ENCODE data around the gene PSTPIP2.
"Not testable (repeated sequence)": the region's sequence is repeated elsewhere in the genome, so short reads cannot be mapped to it uniquely, and the experiment has no call there.

Gene PSTPIP2

GRCh38 chr18:46071653-46072375, at the start of gene PSTPIP2:
PSTPIP2 (minus strand) TSS chr18:46072260; CDS start chr18:46072188, 72 bp downstream.
- no peak for DNase-seq

- no peak for DNase-seq
These were observed 41.7 kb upstream of the PSTPIP2 start for GRCh38 chr18:46113751-46114150.

- no peak for DNase-seq
These were observed 38.3 kb upstream of the PSTPIP2 start for GRCh38 chr18:46110406-46110805.

- no peak for DNase-seq
These were observed 37.3 kb upstream of the PSTPIP2 start for GRCh38 chr18:46109386-46109785.

GRCh38 chr18:46104128-46104911, 32.3 kb upstream of the PSTPIP2 start, which contains the start of gene HAUS1:
HAUS1 (plus strand) TSS chr18:46104385; CDS start chr18:46104412, 27 bp downstream.
- peak; percentile 79 to 87 for DNase-seq

GRCh38 chr18:46099463-46099862, 27.4 kb upstream of the PSTPIP2 start:
- no peak for DNase-seq

GRCh38 chr18:46098616-46098933, 26.5 kb upstream of the PSTPIP2 start:
- peak in 1 of 2 experiments; percentile 48 for DNase-seq

- peak; percentile 18 to 80 for DNase-seq
These were observed 25.9 kb upstream of the PSTPIP2 start, which contains the start of gene ATP5F1A for GRCh38 chr18:46097801-46098615. ATP5F1A (minus strand) TSS chr18:46098296; CDS start chr18:46098231, 65 bp downstream.

GRCh38 chr18:46097431-46097800, 25.4 kb upstream of the PSTPIP2 start:
- DNase-seq = no peak

- no peak for DNase-seq
These were observed 24.7 kb upstream of the PSTPIP2 start for GRCh38 chr18:46096651-46097300.

GRCh38 chr18:46095532-46095931, 23.5 kb upstream of the PSTPIP2 start:
- no peak for DNase-seq

GRCh38 chr18:46088501-46088900, 16.4 kb upstream of the PSTPIP2 start:
- DNase-seq = not testable (repeated sequence)

- DNase-seq = no peak
These were observed 12.4 kb upstream of the PSTPIP2 start for GRCh38 chr18:46084431-46084830.

GRCh38 chr18:46080156-46080555, 8.1 kb upstream of the PSTPIP2 start:
- no peak for DNase-seq

- no peak for DNase-seq
These were observed 7.3 kb upstream of the PSTPIP2 start for GRCh38 chr18:46079336-46079735.

- DNase-seq = peak in 1 of 2 experiments; percentile 24
These were observed 1.6 kb upstream of the PSTPIP2 start for GRCh38 chr18:46073474-46074331.

GRCh38 chr18:46072959-46073358, 899 bp upstream of the PSTPIP2 start:
- no peak for DNase-seq

GRCh38 chr18:46072376-46072867, 362 bp upstream of the PSTPIP2 start:
- no peak for DNase-seq

GRCh38 chr18:46070815-46071652, 1.0 kb downstream of the PSTPIP2 start:
- no peak for DNase-seq

- no peak for DNase-seq
These were observed 1.8 kb downstream of the PSTPIP2 start for GRCh38 chr18:46070232-46070631.

GRCh38 chr18:46069524-46069923, 2.5 kb downstream of the PSTPIP2 start:
- DNase-seq = no peak

Measured in NCI-H187 (cell line).